ENCODE measurements around the gene SPAG16. TPM values are rescaled to one million over a fixed set of nuclear protein-coding genes. Genes with fewer than 3 reads are reported as not detected.

The SPAG16 gene
- total RNA-seq, 4 donors from 2014 or later: 34.1 to 59.3 (median 46.8) TPM

- intact Hi-C loops (cut with DNase I): no loop called here
- WGBS, 2 donors: 93 to 97% methylated on average over 1 of the region's 1 CpG
These were observed 1081.3 kb downstream of the SPAG16 start for GRCh38 chr2:214365549-214365948.

GRCh38 chr2:214367171-214367570 is 1082.9 kb downstream of the SPAG16 start:
- no peaks in the 10 kb centered on the region for H3K9me3 ChIP-seq
- no peak overlapping the region for H3K4me3 ChIP-seq (replicated peaks in 1 of 3)
- DNase-seq: no peak
- H3K27ac ChIP-seq: no peak overlapping the region
- no peaks in the 10 kb centered on the region for H3K27me3 ChIP-seq
- no peak for TF ChIP-seq POLR2A (IDR thresholded peaks at IDR 0.05)
- TF ChIP-seq, protein P1, sequence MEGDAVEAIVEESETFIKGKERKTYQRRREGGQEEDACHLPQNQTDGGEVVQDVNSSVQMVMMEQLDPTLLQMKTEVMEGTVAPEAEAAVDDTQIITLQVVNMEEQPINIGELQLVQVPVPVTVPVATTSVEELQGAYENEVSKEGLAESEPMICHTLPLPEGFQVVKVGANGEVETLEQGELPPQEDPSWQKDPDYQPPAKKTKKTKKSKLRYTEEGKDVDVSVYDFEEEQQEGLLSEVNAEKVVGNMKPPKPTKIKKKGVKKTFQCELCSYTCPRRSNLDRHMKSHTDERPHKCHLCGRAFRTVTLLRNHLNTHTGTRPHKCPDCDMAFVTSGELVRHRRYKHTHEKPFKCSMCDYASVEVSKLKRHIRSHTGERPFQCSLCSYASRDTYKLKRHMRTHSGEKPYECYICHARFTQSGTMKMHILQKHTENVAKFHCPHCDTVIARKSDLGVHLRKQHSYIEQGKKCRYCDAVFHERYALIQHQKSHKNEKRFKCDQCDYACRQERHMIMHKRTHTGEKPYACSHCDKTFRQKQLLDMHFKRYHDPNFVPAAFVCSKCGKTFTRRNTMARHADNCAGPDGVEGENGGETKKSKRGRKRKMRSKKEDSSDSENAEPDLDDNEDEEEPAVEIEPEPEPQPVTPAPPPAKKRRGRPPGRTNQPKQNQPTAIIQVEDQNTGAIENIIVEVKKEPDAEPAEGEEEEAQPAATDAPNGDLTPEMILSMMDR (IDR thresholded peaks at IDR 0.05): no peak
- H3K4me1 ChIP-seq: no peaks in the 10 kb centered on the region
- no peaks in the 10 kb centered on the region for H3K36me3 ChIP-seq
- intact Hi-C loops (cut with DNase I): no loop called here
- WGBS, 2 donors: 70 to 80% methylated on average over 3 of the region's 3 CpGs

More at GRCh38 chr2:214365549-214365948, 1081.3 kb downstream of the SPAG16 start:
- DNase-seq: no peak
- H3K27ac ChIP-seq: no peak overlapping the region
- no peaks in the 10 kb centered on the region for H3K9me3 ChIP-seq
- no peaks in the 10 kb centered on the region for H3K4me1 ChIP-seq
- TF ChIP-seq POLR2A (IDR thresholded peaks at IDR 0.05): no peak
- TF ChIP-seq, protein P1 (IDR thresholded peaks at IDR 0.05): no peak
- no peak overlapping the region for H3K4me3 ChIP-seq (replicated peaks in 1 of 3)
- no peaks in the 10 kb centered on the region for H3K27me3 ChIP-seq
- H3K36me3 ChIP-seq: no peaks in the 10 kb centered on the region

- intact Hi-C loops (cut with DNase I): no loop called here
- H3K36me3 ChIP-seq: no peaks in the 10 kb centered on the region
- H3K9me3 ChIP-seq: no peaks in the 10 kb centered on the region
- WGBS, 2 donors: 85 to 88% methylated on average over 7 of the region's 7 CpGs
- no peak overlapping the region for H3K4me3 ChIP-seq (replicated peaks in 1 of 3)
- TF ChIP-seq, protein P1 (IDR thresholded peaks at IDR 0.05): no peak
- TF ChIP-seq POLR2A (IDR thresholded peaks at IDR 0.05): no peak
- DNase-seq: no peak
- H3K27ac ChIP-seq: no peak overlapping the region
- H3K4me1 ChIP-seq: no peaks in the 10 kb centered on the region
- H3K27me3 ChIP-seq: no peaks in the 10 kb centered on the region
These were observed 1092.5 kb downstream of the SPAG16 start for GRCh38 chr2:214376618-214377285.

GRCh38 chr2:214377286-214377624 is 1093.0 kb downstream of the SPAG16 start:
- no peak for DNase-seq
- TF ChIP-seq, protein P1 (IDR thresholded peaks at IDR 0.05): no peak
- no peak for TF ChIP-seq POLR2A (IDR thresholded peaks at IDR 0.05)
- Histone ChIP-seq H3K27me3 (no peaks in the 10 kb centered on the region), H3K27ac (no peak overlapping the region), H3K4me1 (no peaks in the 10 kb centered on the region), H3K4me3 (replicated peaks in 1 of 3) (no peak overlapping the region), H3K9me3 (no peaks in the 10 kb centered on the region), H3K36me3 (no peaks in the 10 kb centered on the region)
- 95% methylated on average over 5 of the region's 5 CpGs for WGBS, 2 donors
- intact Hi-C loops (cut with DNase I): no loop called here

GRCh38 chr2:214378455-214379103 is 1094.3 kb downstream of the SPAG16 start:
- no peak for TF ChIP-seq POLR2A (IDR thresholded peaks at IDR 0.05)
- TF ChIP-seq, protein P1 (IDR thresholded peaks at IDR 0.05): no peak
- Histone ChIP-seq H3K4me1 (no peaks in the 10 kb centered on the region), H3K9me3 (no peaks in the 10 kb centered on the region), H3K27me3 (no peaks in the 10 kb centered on the region), H3K27ac (no peak overlapping the region), H3K36me3 (no peaks in the 10 kb centered on the region), H3K4me3 (replicated peaks in 1 of 3) (no peak overlapping the region)
- WGBS, 2 donors: 15 to 21% methylated on average over 3 of the region's 3 CpGs
- DNase-seq: peak; percentile 68 to 83
- intact Hi-C loops (cut with DNase I): no loop called here
